ENCODE measurements around the gene SYNCRIP. TPM values are rescaled to one million over a fixed set of nuclear protein-coding genes. Genes with fewer than 3 reads are reported as not detected.
A peak's percentile ranks its signal among the peaks of the same experiment; 100 is the strongest.
"Not testable (repeated sequence)": the region's sequence is repeated elsewhere in the genome, so short reads cannot be mapped to it uniquely, and the experiment has no call there.

SYNCRIP gene
- total and polyA plus RNA-seq, 7 donors, result 34.8 to 122 (median 70.3) TPM

- Histone ChIP-seq H3K27me3 (ENCODE audit: insufficient read depth in 3 of 3, low read length in 2 of 3) (no peaks in the 10 kb centered on the region), H3K36me3 (ENCODE audit: insufficient read depth in 1 of 2, low read depth in 1 of 2) (peaks cover 4 to 48% of the 10 kb centered on the region in 2 donors), H3K9me3 (no peaks in the 10 kb centered on the region), H3K4me1 (peaks cover 49% of the 10 kb centered on the region), H3K27ac (peak overlapping the region; percentile 97), H3K4me3 (peak overlapping the region; percentile 87)
- DNase-seq (no peak), ATAC-seq (no peak)
- intact Hi-C loops (cut with DNase I), result loop anchor here (2.0 to 5.0 kb wide), 2 partner anchors 45 to 49 kb away; partner anchors contain the start of gene SNX14 (in 1 of the 2)
- no peak for TF ChIP-seq CTCF (IDR thresholded peaks at IDR 0.05)
- WGBS, 3 donors, result 0 to 2% (median 1%) methylated on average over 14 of the region's 14 CpGs
Measured at GRCh38 chr6:85641522-85641896, 1.2 kb downstream of the SYNCRIP start.

- H3K27ac ChIP-seq, result peak overlapping the region; percentile 97
- no peak for ATAC-seq
- intact Hi-C loops (cut with DNase I), result loop anchor here (2.0 to 5.0 kb wide), 2 partner anchors 44 to 49 kb away; partner anchors contain the start of gene SNX14 (in 1 of the 2)
- H3K27me3 ChIP-seq (ENCODE audit: insufficient read depth in 3 of 3, low read length in 2 of 3), result no peaks in the 10 kb centered on the region
- TF ChIP-seq CTCF (IDR thresholded peaks at IDR 0.05), result no peak
- peaks cover 4 to 55% of the 10 kb centered on the region in 2 donors for H3K36me3 ChIP-seq (ENCODE audit: insufficient read depth in 1 of 2, low read depth in 1 of 2)
- no peak for DNase-seq
- peak overlapping the region; percentile 87 for H3K4me3 ChIP-seq
- WGBS, 3 donors, result 21 to 27% (median 23%) methylated on average over 3 of the region's 3 CpGs
- H3K9me3 ChIP-seq, result no peaks in the 10 kb centered on the region
- H3K4me1 ChIP-seq, result peaks cover 50% of the 10 kb centered on the region
Measured at GRCh38 chr6:85640821-85641220, 1.9 kb downstream of the SYNCRIP start.

GRCh38 chr6:85637579-85637978, 5.1 kb downstream of the SYNCRIP start:
- Histone ChIP-seq H3K27ac (no peak overlapping the region), H3K4me1 (peaks cover 60% of the 10 kb centered on the region), H3K9me3 (no peaks in the 10 kb centered on the region), H3K27me3 (ENCODE audit: insufficient read depth in 3 of 3, low read length in 2 of 3) (no peaks in the 10 kb centered on the region), H3K36me3 (ENCODE audit: insufficient read depth in 1 of 2, low read depth in 1 of 2) (peaks cover 4 to 88% of the 10 kb centered on the region in 2 donors), H3K4me3 (no peak overlapping the region)
- no peak for TF ChIP-seq CTCF (IDR thresholded peaks at IDR 0.05)
- 51 to 78% (median 67%) methylated on average over 3 of the region's 3 CpGs for WGBS, 3 donors
- no peak for ATAC-seq
- intact Hi-C loops (cut with DNase I), result no loop called here
- DNase-seq, result no peak

- Histone ChIP-seq H3K36me3 (ENCODE audit: insufficient read depth in 1 of 2, low read depth in 1 of 2) (peaks cover 7 to 100% of the 10 kb centered on the region in 2 donors), H3K4me1 (peaks cover 47% of the 10 kb centered on the region), H3K9me3 (no peaks in the 10 kb centered on the region), H3K27me3 (ENCODE audit: insufficient read depth in 3 of 3, low read length in 2 of 3) (no peaks in the 10 kb centered on the region), H3K4me3 (no peak overlapping the region), H3K27ac (peak overlapping the region; percentile 25)
- TF ChIP-seq CTCF (IDR thresholded peaks at IDR 0.05), result no peak
- no peak for DNase-seq
- 90 to 99% (median 94%) methylated on average over 6 of the region's 6 CpGs for WGBS, 3 donors
- ATAC-seq, result peak in 2 of 4 donors; percentile 68 to 74
- intact Hi-C loops (cut with DNase I), result no loop called here
Measured at GRCh38 chr6:85632164-85632942, 10.3 kb downstream of the SYNCRIP start.

GRCh38 chr6:85631117-85631516, 11.6 kb downstream of the SYNCRIP start:
- peaks cover 49% of the 10 kb centered on the region for H3K4me1 ChIP-seq
- ATAC-seq, result peak in 3 of 4 donors; percentile 12 to 23 (median 13)
- H3K9me3 ChIP-seq; DNase-seq; H3K27me3 ChIP-seq (ENCODE audit: insufficient read depth in 3 of 3, low read length in 2 of 3); H3K4me3 ChIP-seq; intact Hi-C loops (cut with DNase I): not testable (repeated sequence)
- 93% methylated on average over 5 of the region's 5 CpGs for WGBS, 3 donors
- H3K27ac ChIP-seq, result peak overlapping the region; percentile 31
- H3K36me3 ChIP-seq (ENCODE audit: insufficient read depth in 1 of 2, low read depth in 1 of 2), result peaks cover 7 to 100% of the 10 kb centered on the region in 2 donors
